Fibroblast of the aortic adventitia (primary cell): Measurements from ENCODE around the gene NKX2-4. TPM values are rescaled to one million over a fixed set of nuclear protein-coding genes. Genes with fewer than 3 reads are reported as not detected.

Source experiments
- DNase-seq: peaks from one replicate; pipeline ENCODE4 v3.0.0-alpha.2; 2010; ENCODE audit warnings: low read depth
- H3K4me3 ChIP-seq: 2 replicates; pipeline ENCODE4 v1.5.1; 2011; ENCODE audit warnings: low read depth, mild to moderate bottlenecking, control low read depth, low read length, moderate library complexity
- CTCF ChIP-seq: IDR thresholded peaks from 2 replicates; pipeline ENCODE4 v1.5.1; 2011; ENCODE audit warnings: mild to moderate bottlenecking, low read length, control low read depth, inconsistent platforms; ENCODE audit not compliant: insufficient read depth
- total RNA-seq: library from RNA; depleted of rRNA; stranded (reverse); fragments of >200 nt; gene quantifications from 2 replicates; pipeline ENCODE4 v1.2.3, GENCODE V29; 2012; ENCODE audit warnings: low replicate concordance

Gene NKX2-4
- not detected in 2 replicates for total RNA-seq

DNA sequence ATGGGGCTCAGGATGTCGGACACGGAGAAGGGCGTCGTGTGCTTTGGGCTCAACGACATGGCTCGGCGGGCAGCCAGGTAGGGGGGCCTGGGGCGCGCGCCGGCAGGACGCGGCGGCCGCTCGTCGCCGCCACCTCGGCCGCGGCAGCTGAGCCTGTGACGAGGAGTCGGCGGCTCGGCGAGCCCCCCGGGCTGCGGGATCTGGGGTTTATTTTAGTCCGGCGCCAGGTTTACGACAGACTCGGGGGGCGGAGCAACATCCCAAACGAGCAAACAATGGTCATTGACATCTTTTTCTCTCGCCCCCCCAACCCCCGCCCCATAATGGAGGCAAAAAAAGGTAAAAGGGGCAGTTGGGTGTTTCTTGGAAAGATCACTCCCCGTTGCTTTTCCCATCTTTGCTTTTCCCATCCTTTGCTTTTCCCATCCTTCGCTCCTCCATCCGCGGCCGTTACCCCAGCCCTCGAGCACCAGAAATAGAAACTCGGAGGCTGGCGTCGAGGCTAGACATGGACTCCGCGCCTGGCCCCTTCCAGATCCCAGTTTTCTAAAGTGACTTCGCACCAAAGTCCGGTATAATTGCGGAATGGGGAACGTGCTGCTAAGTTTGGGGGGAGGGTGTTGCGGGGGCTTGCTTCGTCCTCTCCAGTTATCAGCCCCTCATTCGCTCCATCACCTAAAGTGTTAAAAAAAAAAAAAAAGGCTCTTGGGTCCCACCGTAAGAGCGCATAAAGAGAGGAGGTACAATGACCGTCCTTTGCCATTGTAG, at the start of gene NKX2-4:
Gene NKX2-4 (minus strand): TSS at position 186 of the 768 bp plus-strand sequence. CDS start 127 bp downstream, at position 59.
- no peak for DNase-seq
- no peak for TF ChIP-seq CTCF
- H3K4me3 ChIP-seq = no peak within 1 kb of the TSS

DNA sequence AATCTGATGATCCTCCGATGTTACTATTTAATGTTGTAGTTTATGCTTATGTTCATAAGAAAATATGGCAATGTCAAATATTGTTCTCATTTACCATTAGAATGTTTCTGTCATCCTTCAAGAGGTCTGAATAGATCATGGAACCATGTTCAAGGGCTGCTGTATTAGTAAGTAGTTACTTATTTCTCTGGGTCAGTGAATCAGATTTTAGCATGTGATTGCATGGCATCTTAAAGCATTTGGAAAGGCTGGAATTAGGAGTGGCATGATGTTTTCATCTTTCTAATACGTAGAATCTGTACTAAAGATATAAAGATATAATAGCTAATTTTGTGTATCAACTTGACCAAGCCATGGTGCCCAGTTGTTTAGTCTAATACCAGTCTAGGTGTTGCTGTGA, 40.5 kb upstream of the NKX2-4 start:
- DNase-seq = no peak
- H3K4me3 ChIP-seq = no peak overlapping the region
- TF ChIP-seq CTCF = no peak

DNA sequence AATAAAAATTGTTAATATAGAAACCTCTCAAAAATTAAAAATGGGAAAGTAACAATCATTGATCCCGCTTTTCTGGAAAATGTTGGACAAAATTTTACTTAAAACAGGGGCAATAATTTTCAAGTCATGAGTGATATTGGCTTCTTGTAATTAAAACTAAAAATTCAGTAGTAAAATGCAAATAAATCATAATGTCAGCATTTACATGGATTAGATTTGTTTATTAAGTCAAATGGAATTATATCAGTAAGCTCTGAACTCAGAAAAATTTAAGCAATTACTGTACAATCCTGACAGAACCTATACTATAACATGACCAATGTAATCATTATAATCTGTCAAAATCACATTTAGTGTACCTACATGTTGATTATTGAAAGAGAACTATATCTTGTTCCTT, 39.9 kb upstream of the NKX2-4 start:
- DNase-seq = no peak

GRCh38 chr20:21436205-21436604, 38.9 kb upstream of the NKX2-4 start:
- H3K4me3 ChIP-seq = no peak overlapping the region
- TF ChIP-seq CTCF = no peak
- DNase-seq = peak; percentile 65

More for the DNA sequence above, 39.9 kb upstream of the NKX2-4 start:
- TF ChIP-seq CTCF = no peak
- H3K4me3 ChIP-seq = no peak overlapping the region

GRCh38 chr20:21435576-21435975, 38.2 kb upstream of the NKX2-4 start:
- H3K4me3 ChIP-seq = no peak overlapping the region
- TF ChIP-seq CTCF = no peak
- no peak for DNase-seq

- no peak overlapping the region for H3K4me3 ChIP-seq
- peak; percentile 28 for DNase-seq
- TF ChIP-seq CTCF = no peak
Measured at GRCh38 chr20:21433329-21433890, 36.1 kb upstream of the NKX2-4 start.
